Chondrocyte (in vitro differentiated cells): ENCODE measurements around the gene GTPBP10. TPM values are rescaled to one million over a fixed set of nuclear protein-coding genes. Genes with fewer than 3 reads are reported as not detected.

Experiments used
- DNase-seq: peaks from one replicate; pipeline ENCODE4 v3.0.0; 2021; ENCODE audit warnings: mixed read lengths, low spot score
- H3K27ac Mint-ChIP-seq: one replicate; pipeline ENCODE4 v1.8.0; 2021; ENCODE audit warnings: mild to moderate bottlenecking, moderate library complexity, mixed read lengths; ENCODE audit not compliant: unreplicated experiment
- H3K27me3 Mint-ChIP-seq: 2 replicates; pipeline ENCODE4 v1.8.0; 2021; ENCODE audit warnings: low read depth, mixed read lengths
- H3K36me3 Mint-ChIP-seq: 2 replicates; pipeline ENCODE4 v1.8.0; 2021; ENCODE audit warnings: low read depth, mixed read lengths
- H3K4me1 Mint-ChIP-seq: 2 replicates; pipeline ENCODE4 v1.8.0; 2021; ENCODE audit warnings: low read depth, mild to moderate bottlenecking, mixed read lengths
- H3K4me3 Mint-ChIP-seq: one replicate; pipeline ENCODE4 v1.8.0; 2021; ENCODE audit warnings: mild to moderate bottlenecking, moderate library complexity, mixed read lengths; ENCODE audit not compliant: unreplicated experiment
- H3K9me3 Mint-ChIP-seq: 2 replicates; pipeline ENCODE4 v1.8.0; 2021; ENCODE audit warnings: low read depth, mixed read lengths
- total RNA-seq: library from RNA; stranded (reverse); gene quantifications from 3 replicates; pipeline ENCODE4 v1.2.1, GENCODE V29; 2021
- TF ChIP-seq, protein P1 (sequence below): fragments of 200-600 bp; sonication (generic); IDR thresholded peaks from 2 replicates; pipeline ENCODE4 v1.5.0; 2021; ENCODE audit warnings: antibody characterized with exemption, mild to moderate bottlenecking, moderate library complexity

The GTPBP10 gene
- total RNA-seq, 1 donor from 2014 or later: 14.9 TPM

GRCh38 chr7:90383422-90383821, 36.9 kb downstream of the GTPBP10 start:
- Mint-ChIP-seq H3K36me3 (peaks cover 39% of the 10 kb centered on the region), H3K27ac (peak overlapping the region; percentile 51), H3K27me3 (no peaks in the 10 kb centered on the region), H3K9me3 (peaks cover 14% of the 10 kb centered on the region), H3K4me3 (no peak overlapping the region), H3K4me1 (peaks cover 15% of the 10 kb centered on the region)
- no peak for DNase-seq
- TF ChIP-seq, protein P1, sequence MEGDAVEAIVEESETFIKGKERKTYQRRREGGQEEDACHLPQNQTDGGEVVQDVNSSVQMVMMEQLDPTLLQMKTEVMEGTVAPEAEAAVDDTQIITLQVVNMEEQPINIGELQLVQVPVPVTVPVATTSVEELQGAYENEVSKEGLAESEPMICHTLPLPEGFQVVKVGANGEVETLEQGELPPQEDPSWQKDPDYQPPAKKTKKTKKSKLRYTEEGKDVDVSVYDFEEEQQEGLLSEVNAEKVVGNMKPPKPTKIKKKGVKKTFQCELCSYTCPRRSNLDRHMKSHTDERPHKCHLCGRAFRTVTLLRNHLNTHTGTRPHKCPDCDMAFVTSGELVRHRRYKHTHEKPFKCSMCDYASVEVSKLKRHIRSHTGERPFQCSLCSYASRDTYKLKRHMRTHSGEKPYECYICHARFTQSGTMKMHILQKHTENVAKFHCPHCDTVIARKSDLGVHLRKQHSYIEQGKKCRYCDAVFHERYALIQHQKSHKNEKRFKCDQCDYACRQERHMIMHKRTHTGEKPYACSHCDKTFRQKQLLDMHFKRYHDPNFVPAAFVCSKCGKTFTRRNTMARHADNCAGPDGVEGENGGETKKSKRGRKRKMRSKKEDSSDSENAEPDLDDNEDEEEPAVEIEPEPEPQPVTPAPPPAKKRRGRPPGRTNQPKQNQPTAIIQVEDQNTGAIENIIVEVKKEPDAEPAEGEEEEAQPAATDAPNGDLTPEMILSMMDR: no peak

GRCh38 chr7:90383861-90384260, 37.3 kb downstream of the GTPBP10 start:
- Mint-ChIP-seq H3K4me3 (no peak overlapping the region), H3K9me3 (peaks cover 14% of the 10 kb centered on the region), H3K36me3 (peaks cover 38% of the 10 kb centered on the region), H3K4me1 (peaks cover 15% of the 10 kb centered on the region), H3K27ac (peak overlapping the region; percentile 61), H3K27me3 (no peaks in the 10 kb centered on the region)
- TF ChIP-seq, protein P1: no peak
- no peak for DNase-seq

- H3K4me3 Mint-ChIP-seq: no peak overlapping the region
- H3K27ac Mint-ChIP-seq: peak overlapping the region; percentile 61
- H3K4me1 Mint-ChIP-seq: peaks cover 15% of the 10 kb centered on the region
- peaks cover 33% of the 10 kb centered on the region for H3K36me3 Mint-ChIP-seq
- DNase-seq: no peak
- TF ChIP-seq, protein P1: no peak
- H3K9me3 Mint-ChIP-seq: peaks cover 12% of the 10 kb centered on the region
- no peaks in the 10 kb centered on the region for H3K27me3 Mint-ChIP-seq
These were observed 37.9 kb downstream of the GTPBP10 start for GRCh38 chr7:90384433-90384832.

DNA sequence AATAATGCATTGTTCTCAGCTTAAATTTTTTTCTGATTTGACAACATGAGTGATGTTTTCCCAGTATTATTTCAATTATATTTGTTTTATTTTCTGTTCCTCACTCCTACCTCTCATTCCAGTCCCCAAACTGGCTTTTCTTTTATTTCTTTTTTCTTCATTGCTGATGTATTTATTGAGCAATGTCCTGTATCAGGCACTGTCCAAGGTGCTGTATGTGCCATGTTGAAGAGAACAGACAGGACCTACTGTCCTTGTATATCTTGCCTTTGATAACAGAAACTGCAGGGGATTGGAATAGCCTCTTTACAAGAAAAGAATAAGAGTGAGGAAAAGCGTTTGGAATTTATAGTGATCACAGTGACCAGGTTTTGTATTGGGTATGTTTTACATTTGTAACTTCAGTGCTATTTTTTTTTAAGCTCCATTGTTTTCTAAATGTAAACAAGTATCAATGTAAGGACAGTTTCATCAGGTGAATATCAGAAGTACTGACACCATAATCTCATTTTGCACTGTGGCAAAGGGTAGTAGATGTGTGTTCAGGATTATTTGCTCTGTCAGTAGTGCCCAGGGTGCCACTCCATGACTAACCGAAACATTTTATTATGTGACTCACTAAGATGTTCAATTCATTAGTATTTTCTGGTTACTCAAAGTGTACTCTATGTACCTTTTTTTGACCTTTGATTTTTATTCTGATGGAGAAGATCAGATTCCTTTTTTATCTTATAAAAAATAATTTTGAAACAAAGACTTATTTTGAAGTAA, 41.1 kb downstream of the GTPBP10 start:
- TF ChIP-seq, protein P1: no peak
- peaks cover 17% of the 10 kb centered on the region for H3K36me3 Mint-ChIP-seq
- H3K27me3 Mint-ChIP-seq: no peaks in the 10 kb centered on the region
- no peak overlapping the region for H3K4me3 Mint-ChIP-seq
- DNase-seq: no peak
- H3K9me3 Mint-ChIP-seq: peaks cover 3% of the 10 kb centered on the region
- H3K4me1 Mint-ChIP-seq: peaks cover 15% of the 10 kb centered on the region
- H3K27ac Mint-ChIP-seq: no peak overlapping the region

GRCh38 chr7:90390926-90391325, 44.4 kb downstream of the GTPBP10 start:
- TF ChIP-seq, protein P1: no peak
- Mint-ChIP-seq H3K4me1 (no peaks in the 10 kb centered on the region), H3K4me3 (no peak overlapping the region), H3K9me3 (peaks cover 15% of the 10 kb centered on the region), H3K27me3 (no peaks in the 10 kb centered on the region), H3K27ac (no peak overlapping the region), H3K36me3 (peaks cover 9% of the 10 kb centered on the region)
- no peak for DNase-seq
